H1 (cell line): ENCODE data around the gene GAS2. TPM values are rescaled to one million over a fixed set of nuclear protein-coding genes. Genes with fewer than 3 reads are reported as not detected.

Source experiments
- CTCF ChIA-PET: fragments of 300-600 bp; sonication (Branson Sonifier 250); formaldehyde crosslinking; loops from one replicate; lab custom pipeline; 2021; ENCODE audit not compliant: partially characterized antibody; lab: Charles Lee
- POLR2A ChIA-PET: fragments of 300-600 bp; sonication (Branson Sonifier 250); formaldehyde crosslinking; loops from one replicate; lab custom pipeline; 2021; ENCODE audit warnings: inconsistent platforms; ENCODE audit not compliant: partially characterized antibody; lab: Charles Lee
- DNase-seq, 2 experiments: peaks; one replicate each; pipeline versions ENCODE4 v3.0.0 to v3.0.0-alpha.2; 2010 to 2022; ENCODE audit warnings: low spot score in 2 of 2, low read depth in 1 of 2, mixed read lengths in 1 of 2
- FAIRE-seq: peaks from 2 replicates; lab custom pipeline; 2011; peaks lifted over from hg19 to GRCh38; lab: Jason Lieb, UNC
- H2AFZ ChIP-seq: 2 replicates; pipeline ENCODE4 v1.8.1; 2012; ENCODE audit warnings: low read length, inconsistent platforms
- H2AK5ac ChIP-seq: 2 replicates; pipeline ENCODE4 v1.6.1; 2013; ENCODE audit warnings: low read depth, low read length
- H2BK120ac ChIP-seq: replicated peaks from 2 replicates; pipeline ENCODE3; 2013; ENCODE audit warnings: low read depth, low read length, inconsistent platforms
- H2BK12ac ChIP-seq: 2 replicates; pipeline ENCODE4 v1.6.1; 2013; ENCODE audit warnings: low read depth, low read length
- H2BK15ac ChIP-seq: 2 replicates; pipeline ENCODE4 v1.6.1; 2013; ENCODE audit warnings: low read length
- H2BK20ac ChIP-seq: 2 replicates; pipeline ENCODE4 v1.6.1; 2013; ENCODE audit warnings: low read length
- H2BK5ac ChIP-seq: 2 replicates; pipeline ENCODE4 v1.6.1; 2013; ENCODE audit warnings: low read depth, low read length
- H3K14ac ChIP-seq: 2 replicates; pipeline ENCODE4 v1.6.1; 2013; ENCODE audit warnings: inconsistent platforms; ENCODE audit not compliant: insufficient read length
- H3K18ac ChIP-seq: 2 replicates; pipeline ENCODE4 v1.6.1; 2013; ENCODE audit warnings: low read length; ENCODE audit errors: extremely low read depth
- H3K23ac ChIP-seq: 2 replicates; pipeline ENCODE4 v1.6.1; 2013; ENCODE audit warnings: inconsistent platforms; ENCODE audit not compliant: insufficient read length
- H3K23me2 ChIP-seq: 2 replicates; pipeline ENCODE4 v1.6.1; 2013; ENCODE audit warnings: low read depth, low read length
- H3K27ac ChIP-seq: 2 replicates; pipeline ENCODE4 v1.6.1; 2011; ENCODE audit warnings: low read depth, low read length, inconsistent platforms
- H3K27me3 ChIP-seq, 4 experiments: replicated peaks in 1 of 4; 1 replicate in 1 of 4; 2 replicates in 3 of 4; pipeline versions ENCODE4 v1.6.1 to v1.8.1; 2011 to 2013; ENCODE audit warnings: low read length in 3 of 4, mild to moderate bottlenecking in 3 of 4, inconsistent platforms in 2 of 4, mixed read lengths in 2 of 4, moderate library complexity in 1 of 4; ENCODE audit not compliant: control insufficient read depth in 3 of 4, insufficient read depth in 3 of 4; ENCODE audit errors: extremely low read depth in 1 of 4
- H3K36me3 ChIP-seq, 4 experiments: 2 replicates each; pipeline versions ENCODE4 v1.6.1 to v1.8.1; 2011 to 2013; ENCODE audit warnings: mild to moderate bottlenecking in 4 of 4, low read length in 3 of 4, moderate library complexity in 2 of 4, control low read depth in 1 of 4, inconsistent platforms in 1 of 4; ENCODE audit not compliant: insufficient read depth in 4 of 4, control insufficient read depth in 2 of 4
- H3K4ac ChIP-seq: replicated peaks from 2 replicates; pipeline ENCODE3; 2013; ENCODE audit warnings: low read length, low read depth, mixed read lengths, inconsistent platforms; ENCODE audit not compliant: insufficient read length
- H3K4me1 ChIP-seq, 4 experiments: replicated peaks in 1 of 4; 1 replicate in 1 of 4; 2 replicates in 3 of 4; pipeline versions ENCODE4 v1.6.1 to v1.8.1; 2011 to 2013; ENCODE audit warnings: low read length in 3 of 4, inconsistent platforms in 2 of 4, mixed read lengths in 1 of 4; ENCODE audit not compliant: insufficient read depth in 4 of 4, control insufficient read depth in 3 of 4
- H3K4me2 ChIP-seq, 2 experiments: 2 replicates each; pipeline versions ENCODE4 v1.6.1 to v1.8.1; 2011 to 2013; ENCODE audit warnings: low read depth in 2 of 2, low read length in 2 of 2, control low read depth in 1 of 2, inconsistent platforms in 1 of 2, mild to moderate bottlenecking in 1 of 2; ENCODE audit not compliant: insufficient read depth in 1 of 2
- H3K4me3 ChIP-seq, 4 experiments: fragments of 200-600, 300-600 bp in 1 of 4; sonication (generic), shearing (Covaris generic), sonication (Bioruptor Twin) in 1 of 4; 2 replicates each; pipeline versions ENCODE4 v1.5.1 to v1.8.1; 2011 to 2016; ENCODE audit warnings: low read length in 4 of 4, low read depth in 3 of 4, control low read depth in 2 of 4, inconsistent platforms in 2 of 4, mild to moderate bottlenecking in 2 of 4, mixed read lengths in 1 of 4, moderate library complexity in 1 of 4; ENCODE audit not compliant: insufficient read depth in 2 of 4; ENCODE audit errors: extremely low read depth in 1 of 4
- H3K56ac ChIP-seq: replicated peaks from 2 replicates; pipeline ENCODE3; 2013; ENCODE audit warnings: low read depth, mild to moderate bottlenecking, mixed read lengths, low read length, inconsistent platforms; ENCODE audit not compliant: insufficient read length
- H3K79me1 ChIP-seq: 2 replicates; pipeline ENCODE4 v1.6.1; 2013; ENCODE audit warnings: low read depth, low read length, control low read depth
- H3K79me2 ChIP-seq, 2 experiments: 2 replicates each; pipeline versions ENCODE4 v1.6.1 to v1.8.1; 2012 to 2013; ENCODE audit warnings: low read length in 2 of 2, mild to moderate bottlenecking in 2 of 2, inconsistent platforms in 1 of 2; ENCODE audit not compliant: insufficient read depth in 2 of 2, control insufficient read depth in 1 of 2
- H3K9ac ChIP-seq, 4 experiments: replicated peaks in 1 of 4; 1 replicate in 1 of 4; 2 replicates in 3 of 4; pipeline versions ENCODE4 v1.6.1 to v1.8.1; 2011 to 2013; ENCODE audit warnings: low read depth in 3 of 4, low read length in 3 of 4, control low read depth in 2 of 4, mild to moderate bottlenecking in 2 of 4, moderate library complexity in 2 of 4, inconsistent platforms in 1 of 4; ENCODE audit errors: extremely low read depth in 1 of 4
- H3K9me3 ChIP-seq, 2 experiments: 2 replicates each; pipeline versions ENCODE4 v1.6.1 to v1.8.1; 2012 to 2013; ENCODE audit warnings: mild to moderate bottlenecking in 2 of 2, moderate library complexity in 2 of 2, control low read depth in 1 of 2, inconsistent platforms in 1 of 2, low read depth in 1 of 2, low read length in 1 of 2, mixed read lengths in 1 of 2; ENCODE audit not compliant: insufficient read depth in 2 of 2
- H4K20me1 ChIP-seq, 2 experiments: replicated peaks in 1 of 2; 2 replicates each; pipeline versions ENCODE3 to v1.8.1; 2011 to 2013; ENCODE audit warnings: inconsistent platforms in 2 of 2, low read length in 2 of 2, mild to moderate bottlenecking in 1 of 2; ENCODE audit not compliant: insufficient read depth in 2 of 2, control insufficient read depth in 1 of 2
- H4K5ac ChIP-seq: 2 replicates; pipeline ENCODE4 v1.6.1; 2013; ENCODE audit warnings: low read length, low read depth, mixed read lengths, inconsistent platforms; ENCODE audit not compliant: insufficient read length
- H4K8ac ChIP-seq: 2 replicates; pipeline ENCODE4 v1.8.0; 2013; ENCODE audit warnings: mild to moderate bottlenecking, moderate library complexity, low read length, inconsistent platforms; ENCODE audit not compliant: insufficient read depth; ENCODE audit errors: extremely low read depth
- H4K91ac ChIP-seq: replicated peaks from 2 replicates; pipeline ENCODE3; 2013; ENCODE audit warnings: low read length, mixed read lengths, inconsistent platforms; ENCODE audit not compliant: insufficient read length
- ASH2L ChIP-seq: fragments of 200-600, 300-600 bp; sonication (generic); IDR thresholded peaks from one replicate; pipeline ENCODE4 v1.7.1; 2017; ENCODE audit warnings: low read length
- BACH1 ChIP-seq: IDR thresholded peaks from 2 replicates; pipeline ENCODE4 v1.6.1; 2012; ENCODE audit warnings: low read length, improper control_type of control experiment
- CBX8 ChIP-seq: fragments of 300-800, 300-1000 bp; sonication (generic); IDR thresholded peaks from 2 replicates; pipeline ENCODE4 v1.7.1; 2016; ENCODE audit warnings: low read depth, low read length, borderline replicate concordance
- CHD1 ChIP-seq: IDR thresholded peaks from 2 replicates; pipeline ENCODE4 v1.6.1; 2012; ENCODE audit warnings: low read depth, low read length, improper control_type of control experiment
- EP300 ChIP-seq, 2 experiments: IDR thresholded peaks; 1 replicate in 1 of 2; 2 replicates in 1 of 2; pipeline ENCODE4 v1.6.1; 2011 to 2012; ENCODE audit warnings: low read depth in 2 of 2, low read length in 2 of 2, mild to moderate bottlenecking in 2 of 2, borderline replicate concordance in 1 of 2, inconsistent platforms in 1 of 2, moderate library complexity in 1 of 2
- GTF2F1 ChIP-seq: IDR thresholded peaks from 2 replicates; pipeline ENCODE4 v1.6.1; 2012; ENCODE audit warnings: low read depth, low read length, improper control_type of control experiment, borderline replicate concordance
- KDM4A ChIP-seq: IDR thresholded peaks from one replicate; pipeline ENCODE4 v1.7.1; 2012; ENCODE audit warnings: low read depth, mild to moderate bottlenecking, moderate library complexity, low read length, inconsistent platforms; ENCODE audit not compliant: severe bottlenecking
- POLR2AphosphoS5 ChIP-seq: IDR thresholded peaks from 2 replicates; pipeline ENCODE4 v1.6.1; 2011; ENCODE audit warnings: low read depth, low read length
- TCF12 ChIP-seq: IDR thresholded peaks from 2 replicates; pipeline ENCODE4 v1.6.1; 2011; ENCODE audit warnings: low read depth, mild to moderate bottlenecking, low read length
- TEAD4 ChIP-seq: IDR thresholded peaks from 2 replicates; pipeline ENCODE4 v1.6.1; 2012; ENCODE audit warnings: low read depth, low read length, inconsistent platforms, mixed read lengths
- USF2 ChIP-seq: IDR thresholded peaks from 2 replicates; pipeline ENCODE4 v1.6.1; 2011; ENCODE audit warnings: low read length, improper control_type of control experiment
- YY1 ChIP-seq: IDR thresholded peaks from 2 replicates; pipeline ENCODE4 v1.6.1; 2011; ENCODE audit warnings: low read depth, mild to moderate bottlenecking, low read length
- WGBS, 2 experiments: shearing (Covaris generic) in 1 of 2; methylation state at CpG; one replicate each; pipeline versions ENCODE4 v1.1.6 to v1.1.7; 2013 to 2015; ENCODE audit warnings: low lambda C conversion rate in 2 of 2, mixed read lengths in 2 of 2, inconsistent platforms in 1 of 2, low coverage in 1 of 2, missing lambda C conversion rate in 1 of 2; ENCODE audit not compliant: insufficient replicate concordance in 2 of 2, insufficient coverage in 1 of 2, insufficient read length in 1 of 2; ENCODE audit errors: extremely low coverage in 1 of 2, missing lambda C conversion rate in 1 of 2; 5-methylcytosine and 5-hydroxymethylcytosine counted together
- polyA plus RNA-seq, 7 experiments: library from polyadenylated mRNA; depleted of rRNA in 3 of 7; stranded (reverse) in 5 of 7; unstranded in 2 of 7; fragments of >200 nt in 5 of 7; fragments of 200-250 nt in 2 of 7; gene quantifications; 1 replicate in 5 of 7; 2 replicates in 1 of 7; 4 replicates in 1 of 7; pipeline versions ENCODE4 v1.2.1 to v1.2.3, GENCODE V29; 2011 to 2013; ENCODE audit warnings: missing spikeins in 2 of 7, mixed read lengths in 2 of 7
- total RNA-seq: library from RNA; stranded (reverse); fragmentation: NEBNext Ultra II Directional; extraction: Animal tissue kit (Norgen Biotek cat#: 25700); gene quantifications from 2 replicates; pipeline ENCODE4 v1.2.1, GENCODE V29; 2021
- TF ChIP-seq, protein P1 (sequence below): IDR thresholded peaks from 2 replicates; pipeline ENCODE4 v1.6.1; 2012; ENCODE audit warnings: low read length, inconsistent platforms

The GAS2 gene
- total and polyA plus RNA-seq, 2 of the 8 experiments (the other 6 are each of a cell fraction or from before 2014, with no cell fraction given) = 0.70 to 1.7 TPM

- H3K27me3 ChIP-seq = no peaks in the 10 kb centered on the region
- H3K23ac ChIP-seq = no peak overlapping the region
- H3K4me2 ChIP-seq = no peak overlapping the region
- H3K79me2 ChIP-seq = no peaks in the 10 kb centered on the region
- no peak overlapping the region for H2BK15ac ChIP-seq
- no peak overlapping the region for H2BK20ac ChIP-seq
- H2BK12ac ChIP-seq = no peak overlapping the region
- no peak overlapping the region for H2AFZ ChIP-seq
- no peaks in the 10 kb centered on the region for H3K23me2 ChIP-seq
- H3K4me1 ChIP-seq = no peaks in the 10 kb centered on the region
- WGBS, 2 experiments = 87% methylated on average over 3 of the region's 3 CpGs; no CpG with 5 or more reads in 1 of the 2 experiments
- DNase-seq = no peak
- no peak overlapping the region for H2AK5ac ChIP-seq
- H3K56ac ChIP-seq = no peak overlapping the region
- H3K4ac ChIP-seq = no peak overlapping the region
- no peak overlapping the region for H3K27ac ChIP-seq
- H4K20me1 ChIP-seq = no peaks in the 10 kb centered on the region
- CTCF ChIA-PET = no interaction called here
- H3K79me1 ChIP-seq = no peaks in the 10 kb centered on the region
- H4K8ac ChIP-seq = no peak overlapping the region
- FAIRE-seq = no peak
- no peak overlapping the region for H4K91ac ChIP-seq
- POLR2A ChIA-PET = no interaction called here
- no peak overlapping the region for H3K14ac ChIP-seq
- no peak overlapping the region for H4K5ac ChIP-seq
- H3K18ac ChIP-seq = no peak overlapping the region
- H3K4me3 ChIP-seq = no peak overlapping the region
- no peak overlapping the region for H3K9ac ChIP-seq
- H2BK5ac ChIP-seq = no peak overlapping the region
- no peak overlapping the region for H2BK120ac ChIP-seq
- no peaks in the 10 kb centered on the region for H3K9me3 ChIP-seq
- no peaks in the 10 kb centered on the region for H3K36me3 ChIP-seq
- TF ChIP-seq, protein P1, sequence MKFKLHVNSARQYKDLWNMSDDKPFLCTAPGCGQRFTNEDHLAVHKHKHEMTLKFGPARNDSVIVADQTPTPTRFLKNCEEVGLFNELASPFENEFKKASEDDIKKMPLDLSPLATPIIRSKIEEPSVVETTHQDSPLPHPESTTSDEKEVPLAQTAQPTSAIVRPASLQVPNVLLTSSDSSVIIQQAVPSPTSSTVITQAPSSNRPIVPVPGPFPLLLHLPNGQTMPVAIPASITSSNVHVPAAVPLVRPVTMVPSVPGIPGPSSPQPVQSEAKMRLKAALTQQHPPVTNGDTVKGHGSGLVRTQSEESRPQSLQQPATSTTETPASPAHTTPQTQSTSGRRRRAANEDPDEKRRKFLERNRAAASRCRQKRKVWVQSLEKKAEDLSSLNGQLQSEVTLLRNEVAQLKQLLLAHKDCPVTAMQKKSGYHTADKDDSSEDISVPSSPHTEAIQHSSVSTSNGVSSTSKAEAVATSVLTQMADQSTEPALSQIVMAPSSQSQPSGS = no peak
- TF ChIP-seq POLR2AphosphoS5 (no peak), TCF12 (no peak), ASH2L (no peak), YY1 (no peak), GTF2F1 (no peak), EP300 (IDR thresholded peaks at IDR 0.05; ENCODE audit: borderline replicate concordance in 1 of 2, low read depth in 2 of 2, low read length in 2 of 2) (no peak), USF2 (no peak), BACH1 (no peak), KDM4A (no peak), CHD1 (no peak), TEAD4 (no peak), CBX8 (no peak)
Measured at GRCh38 chr11:22688914-22689313, 22.5 kb downstream of the GAS2 start.
